Osteocyte (in vitro differentiated cells): ENCODE measurements around the gene CHEK1. TPM values are rescaled to one million over a fixed set of nuclear protein-coding genes. Genes with fewer than 3 reads are reported as not detected.
A peak's percentile ranks its signal among the peaks of the same experiment; 100 is the strongest.
"Not testable (repeated sequence)": the region's sequence is repeated elsewhere in the genome, so short reads cannot be mapped to it uniquely, and the experiment has no call there.

ENCODE experiments used
- DNase-seq: peaks from one replicate; pipeline ENCODE4 v3.0.0; 2021; ENCODE audit warnings: mixed read lengths; ENCODE audit not compliant: unreplicated experiment; ENCODE audit errors: extremely low spot score
- H3K27ac Mint-ChIP-seq: one replicate; pipeline ENCODE4 v1.8.0; 2021; ENCODE audit warnings: mild to moderate bottlenecking, mixed read lengths; ENCODE audit not compliant: unreplicated experiment
- H3K27me3 Mint-ChIP-seq: one replicate; pipeline ENCODE4 v1.8.0; 2021; ENCODE audit warnings: mixed read lengths; ENCODE audit not compliant: unreplicated experiment
- H3K36me3 Mint-ChIP-seq: one replicate; pipeline ENCODE4 v1.8.0; 2021; ENCODE audit warnings: mixed read lengths; ENCODE audit not compliant: unreplicated experiment
- H3K4me1 Mint-ChIP-seq: one replicate; pipeline ENCODE4 v1.8.0; 2021; ENCODE audit warnings: mixed read lengths; ENCODE audit not compliant: unreplicated experiment
- H3K4me3 Mint-ChIP-seq: one replicate; pipeline ENCODE4 v1.8.0; 2021; ENCODE audit warnings: mild to moderate bottlenecking, moderate library complexity, mixed read lengths; ENCODE audit not compliant: unreplicated experiment
- H3K9me3 Mint-ChIP-seq: one replicate; pipeline ENCODE4 v1.8.0; 2021; ENCODE audit warnings: mixed read lengths; ENCODE audit not compliant: unreplicated experiment
- CTCF ChIP-seq: fragments of 200-600 bp; sonication (generic); IDR thresholded peaks from 2 replicates; pipeline ENCODE4 v1.5.0; 2021; ENCODE audit warnings: antibody characterized with exemption, mild to moderate bottlenecking, moderate library complexity
- total RNA-seq: library from RNA; stranded (reverse); gene quantifications from 2 replicates; pipeline ENCODE4 v1.2.1, GENCODE V29; 2021

Gene CHEK1
- total RNA-seq, 1 donor from 2014 or later, result 23.1 TPM

GRCh38 chr11:125701018-125701610 lies 76.2 kb downstream of the CHEK1 start:
- Mint-ChIP-seq H3K4me1 (no peaks in the 10 kb centered on the region), H3K27ac (no peak overlapping the region), H3K4me3 (no peak overlapping the region), H3K9me3 (no peaks in the 10 kb centered on the region), H3K27me3 (peaks cover 9% of the 10 kb centered on the region), H3K36me3 (no peaks in the 10 kb centered on the region)
- no peak for TF ChIP-seq CTCF
- DNase-seq, result no peak

GRCh38 chr11:125701858-125702621 lies 77.1 kb downstream of the CHEK1 start:
- H3K9me3 Mint-ChIP-seq, result no peaks in the 10 kb centered on the region
- no peak for DNase-seq
- H3K36me3 Mint-ChIP-seq, result no peaks in the 10 kb centered on the region
- no peak overlapping the region for H3K4me3 Mint-ChIP-seq
- TF ChIP-seq CTCF, result no peak
- no peaks in the 10 kb centered on the region for H3K4me1 Mint-ChIP-seq
- H3K27ac Mint-ChIP-seq, result no peak overlapping the region
- peaks cover 17% of the 10 kb centered on the region for H3K27me3 Mint-ChIP-seq

- peaks cover 34% of the 10 kb centered on the region for H3K27me3 Mint-ChIP-seq
- not testable (repeated sequence) for H3K27ac Mint-ChIP-seq, DNase-seq, H3K4me1 Mint-ChIP-seq, H3K9me3 Mint-ChIP-seq, H3K4me3 Mint-ChIP-seq, H3K36me3 Mint-ChIP-seq
Measured at GRCh38 chr11:125704686-125705085, 79.7 kb downstream of the CHEK1 start.

GRCh38 chr11:125720781-125721180 lies 95.8 kb downstream of the CHEK1 start:
- Mint-ChIP-seq H3K4me3 (no peak overlapping the region), H3K4me1 (no peaks in the 10 kb centered on the region), H3K9me3 (no peaks in the 10 kb centered on the region), H3K27me3 (peaks cover 21% of the 10 kb centered on the region), H3K36me3 (no peaks in the 10 kb centered on the region), H3K27ac (no peak overlapping the region)
- no peak for TF ChIP-seq CTCF
- DNase-seq, result no peak

GRCh38 chr11:125724125-125724524 lies 99.2 kb downstream of the CHEK1 start:
- H3K9me3 Mint-ChIP-seq, result no peaks in the 10 kb centered on the region
- TF ChIP-seq CTCF, result peak; percentile 11
- H3K27ac Mint-ChIP-seq, result no peak overlapping the region
- H3K36me3 Mint-ChIP-seq, result no peaks in the 10 kb centered on the region
- no peaks in the 10 kb centered on the region for H3K4me1 Mint-ChIP-seq
- DNase-seq, result no peak
- no peak overlapping the region for H3K4me3 Mint-ChIP-seq
- peaks cover 31% of the 10 kb centered on the region for H3K27me3 Mint-ChIP-seq

Other genes with a start within 250 kb of the CHEK1 start
- gene FEZ1, start 128.9 kb upstream of the CHEK1 start, total RNA-seq, result 35.4 and 35.7 TPM in 2 replicates
- 83.6 and 90.7 TPM in 2 replicates for gene EI24, start 55.7 kb upstream of the CHEK1 start, total RNA-seq
- gene STT3A, start 32.3 kb upstream of the CHEK1 start, total RNA-seq, result 226 and 229 TPM in 2 replicates
- gene ACRV1, start 55.7 kb downstream of the CHEK1 start, total RNA-seq, result not detected in 2 replicates
- not detected in 2 replicates for gene PATE1, start 121.1 kb downstream of the CHEK1 start, total RNA-seq
- not detected in 2 replicates for gene PATE2, start 153.7 kb downstream of the CHEK1 start, total RNA-seq
- gene PATE3, start 163.0 kb downstream of the CHEK1 start, total RNA-seq, result not detected in 2 replicates
- gene PATE4, start 208.2 kb downstream of the CHEK1 start, total RNA-seq, result not detected in 2 replicates